HepG2 (cell line): Measurements from ENCODE around the gene NAV1. TPM values are rescaled to one million over a fixed set of nuclear protein-coding genes. Genes with fewer than 3 reads are reported as not detected.

ENCODE experiments used
- ATF7 ChIP-seq, 2 experiments: fragments of 450-650 bp in 1 of 2; sonication (generic) in 1 of 2; formaldehyde crosslinking in 1 of 2; IDR thresholded peaks; 2 replicates each; pipeline versions ENCODE4 v1.4.0 to v1.6.1; 2016 to 2020; ENCODE audit warnings: antibody characterized with exemption in 1 of 2, mild to moderate bottlenecking in 1 of 2, missing genetic modification reagents in 1 of 2
- CENPT ChIP-seq: sonication (generic); formaldehyde crosslinking; IDR thresholded peaks from 2 replicates; pipeline ENCODE4 v1.8.0; 2022; ENCODE audit warnings: low read depth, mild to moderate bottlenecking, moderate library complexity, missing genetic modification reagents
- FOXJ3 ChIP-seq: sonication (generic); formaldehyde crosslinking; IDR thresholded peaks from 2 replicates; pipeline ENCODE4 v1.4.0; 2020; ENCODE audit warnings: missing genetic modification reagents, mild to moderate bottlenecking, borderline replicate concordance
- GTF2F1 ChIP-seq: fragments of 150-350 bp; IDR thresholded peaks from 2 replicates; pipeline ENCODE4 v1.6.1; 2014; ENCODE audit warnings: low read length
- JUN ChIP-seq: sonication (generic); formaldehyde crosslinking; IDR thresholded peaks from 2 replicates; pipeline ENCODE4 v1.4.0; 2020; ENCODE audit warnings: mild to moderate bottlenecking, missing genetic modification reagents
- MAFF ChIP-seq: IDR thresholded peaks from 2 replicates; pipeline ENCODE4 v1.6.1; 2011; ENCODE audit warnings: low read depth, low read length, improper control_type of control experiment
- MAFG ChIP-seq: sonication (generic); formaldehyde crosslinking; IDR thresholded peaks from 2 replicates; pipeline ENCODE4 v1.5.1; 2020; ENCODE audit warnings: mild to moderate bottlenecking, missing genetic modification reagents
- MED8 ChIP-seq: sonication (generic); formaldehyde crosslinking; IDR thresholded peaks from 2 replicates; pipeline ENCODE4 v1.8.1; 2023; ENCODE audit warnings: mild to moderate bottlenecking, missing genetic modification reagents; ENCODE audit not compliant: insufficient replicate concordance
- MYPOP ChIP-seq: sonication (generic); formaldehyde crosslinking; IDR thresholded peaks from 2 replicates; pipeline ENCODE4 v1.8.1; 2023; ENCODE audit warnings: mild to moderate bottlenecking, moderate library complexity, missing genetic modification reagents
- NFE2L2 ChIP-seq: fragments of 150-350 bp; IDR thresholded peaks from 2 replicates; pipeline ENCODE4 v1.6.1; 2014; ENCODE audit warnings: low read length
- SMYD3 ChIP-seq: sonication (generic); formaldehyde crosslinking; IDR thresholded peaks from 2 replicates; pipeline ENCODE4 v1.8.1; 2023; ENCODE audit warnings: mild to moderate bottlenecking, missing genetic modification reagents
- SP140L ChIP-seq: sonication (generic); formaldehyde crosslinking; IDR thresholded peaks from 2 replicates; pipeline ENCODE4 v1.4.0; 2020; ENCODE audit warnings: missing genetic modification reagents, borderline replicate concordance
- SUZ12 ChIP-seq: fragments of 150-350 bp; IDR thresholded peaks from 2 replicates; pipeline ENCODE4 v1.6.1; 2014; ENCODE audit warnings: low read depth, low read length
- TOPORS ChIP-seq: sonication (generic); formaldehyde crosslinking; IDR thresholded peaks from 2 replicates; pipeline ENCODE4 v1.8.0; 2023; ENCODE audit warnings: mild to moderate bottlenecking, missing genetic modification reagents
- YY1 ChIP-seq: IDR thresholded peaks from 2 replicates; pipeline ENCODE4 v1.6.1; 2011; ENCODE audit warnings: low read length, low read depth, moderate library complexity, mild to moderate bottlenecking; ENCODE audit not compliant: insufficient read depth, insufficient replicate concordance
- ZBTB7B ChIP-seq: sonication (generic); formaldehyde crosslinking; IDR thresholded peaks from 2 replicates; pipeline ENCODE4 v1.4.0; 2020; ENCODE audit warnings: missing genetic modification reagents
- ZNF263 ChIP-seq: sonication (generic); formaldehyde crosslinking; IDR thresholded peaks from 2 replicates; pipeline ENCODE4 v1.4.0; 2020; ENCODE audit warnings: missing genetic modification reagents
- ZNF274 ChIP-seq: sonication (generic); formaldehyde crosslinking; IDR thresholded peaks from 2 replicates; pipeline ENCODE4 v1.5.1; 2020; ENCODE audit warnings: mild to moderate bottlenecking, missing genetic modification reagents
- ZNF282 ChIP-seq: fragments of 450-650 bp; IDR thresholded peaks from 2 replicates; pipeline ENCODE4 v1.6.1; 2018; ENCODE audit not compliant: partially characterized antibody
- ZNF572 ChIP-seq: sonication (generic); formaldehyde crosslinking; IDR thresholded peaks from 2 replicates; pipeline ENCODE4 v1.5.1; 2020; ENCODE audit warnings: mild to moderate bottlenecking, missing genetic modification reagents
- ZNF652 ChIP-seq: IDR thresholded peaks from 2 replicates; pipeline ENCODE4 v1.6.1; 2016; ENCODE audit warnings: low read depth, borderline replicate concordance
- ZNF780A ChIP-seq: sonication (generic); formaldehyde crosslinking; IDR thresholded peaks from 2 replicates; pipeline ENCODE4 v1.8.0; 2022; ENCODE audit warnings: mild to moderate bottlenecking, missing genetic modification reagents, moderate library complexity
- ZNF841 ChIP-seq: sonication (generic); formaldehyde crosslinking; IDR thresholded peaks from 2 replicates; pipeline ENCODE4 v1.8.1; 2023; ENCODE audit warnings: missing genetic modification reagents, borderline replicate concordance
- polyA plus RNA-seq, 8 experiments: library from polyadenylated mRNA; depleted of rRNA in 3 of 8; stranded (reverse) in 7 of 8; unstranded in 1 of 8; fragments of >200 nt; fragmentation: Illumina TruSeq in 4 of 8; extraction: Trizol in 4 of 8; gene quantifications; 2 replicates each; pipeline versions ENCODE4 v1.2.1 to v1.2.3, GENCODE V29; 2011 to 2016; ENCODE audit warnings: low read depth in 4 of 8, missing spikeins in 1 of 8, mixed read lengths in 1 of 8; ENCODE audit not compliant: insufficient read depth in 1 of 8
- total RNA-seq, 5 experiments: library from RNA; depleted of rRNA; stranded (reverse); fragments of >200 nt; fragmentation: Illumina TruSeq; extraction: Trizol; gene quantifications; 2 replicates each; pipeline ENCODE4 v1.2.3, GENCODE V29; 2016; ENCODE audit warnings: low read depth in 1 of 5
- TF ChIP-seq, protein P1 (sequence below): sonication (generic); formaldehyde crosslinking; IDR thresholded peaks from 2 replicates; pipeline ENCODE4 v1.4.0; 2020; ENCODE audit warnings: missing genetic modification reagents
- TF ChIP-seq, protein P2 (sequence below): sonication (generic); formaldehyde crosslinking; IDR thresholded peaks from 2 replicates; pipeline ENCODE4 v1.9.0; 2021; ENCODE audit warnings: missing genetic modification reagents, mild to moderate bottlenecking, borderline replicate concordance
- TF ChIP-seq, protein P3 (sequence below): sonication (generic); formaldehyde crosslinking; IDR thresholded peaks from 2 replicates; pipeline ENCODE4 v1.5.1; 2020; ENCODE audit warnings: mild to moderate bottlenecking, moderate library complexity, missing genetic modification reagents

Gene NAV1
- total and polyA plus RNA-seq, 2 of the 13 experiments (the other 11 are each of a cell fraction or from before 2014, with no cell fraction given) = not detected

DNA sequence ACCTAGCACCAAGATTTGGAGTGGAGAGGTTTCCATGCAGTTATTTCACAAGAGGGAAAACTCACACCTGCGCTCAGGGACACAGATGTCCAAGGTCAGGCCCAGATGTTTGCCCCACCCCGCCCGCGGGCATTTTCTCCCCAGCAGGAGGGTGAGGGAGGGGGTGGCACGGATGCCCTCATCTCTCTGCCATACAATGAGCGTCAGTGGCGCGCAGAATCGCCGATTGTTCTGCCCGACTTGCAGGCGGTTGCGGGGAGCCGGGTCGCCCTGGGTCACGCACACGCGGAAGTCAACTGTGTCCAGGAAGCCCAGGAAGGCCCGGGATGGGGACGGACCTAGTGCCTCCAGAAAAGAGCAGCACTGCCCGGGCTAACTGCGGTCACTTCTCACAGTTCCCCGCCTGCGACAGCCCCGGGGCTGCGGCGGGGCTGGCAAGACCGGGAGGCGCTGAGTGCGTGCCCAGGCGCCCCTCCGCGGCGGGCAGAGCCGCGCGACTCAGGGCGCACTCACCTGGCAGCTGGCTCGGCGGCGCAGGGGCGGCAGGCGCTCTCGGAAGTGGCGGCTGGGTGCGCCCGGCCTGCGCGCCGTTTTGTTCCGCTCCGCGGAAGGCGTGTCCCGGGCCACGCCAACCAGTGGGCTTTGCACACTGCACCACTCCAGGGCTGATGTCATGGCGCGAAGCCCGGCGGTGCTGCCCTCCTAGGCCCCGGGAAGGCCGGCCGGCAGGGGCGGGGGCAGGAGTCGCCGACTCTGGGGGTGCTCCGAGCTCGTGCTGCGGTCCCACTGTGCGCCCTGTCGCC lies 32.2 kb upstream of the NAV1 start, which contains the start of gene CSRP1 (continued):
- no peak for TF ChIP-seq TOPORS
- TF ChIP-seq, protein P1, sequence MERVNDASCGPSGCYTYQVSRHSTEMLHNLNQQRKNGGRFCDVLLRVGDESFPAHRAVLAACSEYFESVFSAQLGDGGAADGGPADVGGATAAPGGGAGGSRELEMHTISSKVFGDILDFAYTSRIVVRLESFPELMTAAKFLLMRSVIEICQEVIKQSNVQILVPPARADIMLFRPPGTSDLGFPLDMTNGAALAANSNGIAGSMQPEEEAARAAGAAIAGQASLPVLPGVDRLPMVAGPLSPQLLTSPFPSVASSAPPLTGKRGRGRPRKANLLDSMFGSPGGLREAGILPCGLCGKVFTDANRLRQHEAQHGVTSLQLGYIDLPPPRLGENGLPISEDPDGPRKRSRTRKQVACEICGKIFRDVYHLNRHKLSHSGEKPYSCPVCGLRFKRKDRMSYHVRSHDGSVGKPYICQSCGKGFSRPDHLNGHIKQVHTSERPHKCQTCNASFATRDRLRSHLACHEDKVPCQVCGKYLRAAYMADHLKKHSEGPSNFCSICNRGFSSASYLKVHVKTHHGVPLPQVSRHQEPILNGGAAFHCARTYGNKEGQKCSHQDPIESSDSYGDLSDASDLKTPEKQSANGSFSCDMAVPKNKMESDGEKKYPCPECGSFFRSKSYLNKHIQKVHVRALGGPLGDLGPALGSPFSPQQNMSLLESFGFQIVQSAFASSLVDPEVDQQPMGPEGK (CRISPR knock-in tag) = peak; percentile 57
- peak; percentile 67; the same call in 1 of the 2 replicates for TF ChIP-seq MYPOP (CRISPR knock-in tag)
- no peak for TF ChIP-seq ZNF841 (CRISPR knock-in tag)
- peak; percentile 54 for TF ChIP-seq MED8 (CRISPR knock-in tag)
- TF ChIP-seq YY1 = peak; percentile 42
- no peak for TF ChIP-seq MAFF
- TF ChIP-seq, protein P2, sequence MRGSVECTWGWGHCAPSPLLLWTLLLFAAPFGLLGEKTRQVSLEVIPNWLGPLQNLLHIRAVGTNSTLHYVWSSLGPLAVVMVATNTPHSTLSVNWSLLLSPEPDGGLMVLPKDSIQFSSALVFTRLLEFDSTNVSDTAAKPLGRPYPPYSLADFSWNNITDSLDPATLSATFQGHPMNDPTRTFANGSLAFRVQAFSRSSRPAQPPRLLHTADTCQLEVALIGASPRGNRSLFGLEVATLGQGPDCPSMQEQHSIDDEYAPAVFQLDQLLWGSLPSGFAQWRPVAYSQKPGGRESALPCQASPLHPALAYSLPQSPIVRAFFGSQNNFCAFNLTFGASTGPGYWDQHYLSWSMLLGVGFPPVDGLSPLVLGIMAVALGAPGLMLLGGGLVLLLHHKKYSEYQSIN (CRISPR knock-in tag) = no peak
- TF ChIP-seq ATF7 (IDR thresholded peaks at IDR 0.05) = no peak
- no peak for TF ChIP-seq ATF7 (CRISPR knock-in tag; IDR thresholded peaks at IDR 0.05)
- no peak for TF ChIP-seq NFE2L2
- TF ChIP-seq ZNF263 (CRISPR knock-in tag) = no peak
- TF ChIP-seq, protein P3, sequence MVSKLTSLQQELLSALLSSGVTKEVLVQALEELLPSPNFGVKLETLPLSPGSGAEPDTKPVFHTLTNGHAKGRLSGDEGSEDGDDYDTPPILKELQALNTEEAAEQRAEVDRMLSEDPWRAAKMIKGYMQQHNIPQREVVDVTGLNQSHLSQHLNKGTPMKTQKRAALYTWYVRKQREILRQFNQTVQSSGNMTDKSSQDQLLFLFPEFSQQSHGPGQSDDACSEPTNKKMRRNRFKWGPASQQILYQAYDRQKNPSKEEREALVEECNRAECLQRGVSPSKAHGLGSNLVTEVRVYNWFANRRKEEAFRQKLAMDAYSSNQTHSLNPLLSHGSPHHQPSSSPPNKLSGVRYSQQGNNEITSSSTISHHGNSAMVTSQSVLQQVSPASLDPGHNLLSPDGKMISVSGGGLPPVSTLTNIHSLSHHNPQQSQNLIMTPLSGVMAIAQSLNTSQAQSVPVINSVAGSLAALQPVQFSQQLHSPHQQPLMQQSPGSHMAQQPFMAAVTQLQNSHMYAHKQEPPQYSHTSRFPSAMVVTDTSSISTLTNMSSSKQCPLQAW = no peak
- no peak for TF ChIP-seq SMYD3 (CRISPR knock-in tag)
- no peak for TF ChIP-seq ZNF282
- no peak for TF ChIP-seq SP140L (CRISPR knock-in tag)
- TF ChIP-seq FOXJ3 (CRISPR knock-in tag) = no peak
- 0 out of 2 replicates have a peak, but pooled peaks have one; percentile 44 for TF ChIP-seq CENPT (CRISPR knock-in tag)
- TF ChIP-seq JUN (CRISPR knock-in tag) = no peak
- TF ChIP-seq ZBTB7B = 0 out of 2 replicates have a peak, but pooled peaks have one; percentile 16
- TF ChIP-seq MAFG (CRISPR knock-in tag) = no peak
- no peak for TF ChIP-seq GTF2F1
- TF ChIP-seq ZNF652 (CRISPR knock-in tag) = no peak
- no peak for TF ChIP-seq SUZ12
- no peak for TF ChIP-seq ZNF572
- no peak; the same call in 1 of the 2 replicates for TF ChIP-seq ZNF274 (CRISPR knock-in tag)
- TF ChIP-seq ZNF780A = no peak
